Measurements from ENCODE around the gene PROB1. TPM values are rescaled to one million over a fixed set of nuclear protein-coding genes. Genes with fewer than 3 reads are reported as not detected.
"Not testable (repeated sequence)": the region's sequence is repeated elsewhere in the genome, so short reads cannot be mapped to it uniquely, and the experiment has no call there.

PROB1 gene
- total and polyA plus RNA-seq, 2 of the 13 experiments (the other 11 are each of a cell fraction or from before 2014, with no cell fraction given): 0.69 to 1.1 TPM

DNA sequence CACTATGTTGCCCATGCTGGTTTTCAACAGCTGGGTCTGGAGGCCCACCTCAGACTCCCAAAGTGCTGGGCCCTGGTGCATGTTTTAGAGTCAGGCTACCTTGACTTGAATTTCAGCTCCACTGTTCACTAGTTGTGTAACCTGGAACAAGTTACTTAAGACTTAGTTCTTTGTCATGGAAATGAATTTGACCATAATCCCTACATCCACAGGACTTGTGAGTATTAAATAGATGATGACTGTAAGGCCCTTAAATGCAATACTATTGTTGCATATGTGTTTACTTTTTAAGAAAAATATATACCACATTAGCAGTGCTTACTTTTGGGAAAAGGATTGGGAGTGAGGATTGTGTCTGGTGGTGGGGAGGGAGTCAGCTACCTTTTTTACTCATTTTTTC, 36.8 kb downstream of the PROB1 start (continued):
- TF ChIP-seq RBFOX2 (IDR thresholded peaks at IDR 0.05; ENCODE audit: low read depth, low read length) (no peak), ETV5 (CRISPR knock-in tag; IDR thresholded peaks at IDR 0.05; ENCODE audit: borderline replicate concordance) (no peak), ZNF792 (CRISPR knock-in tag; IDR thresholded peaks at IDR 0.05) (no peak), PHB2 (IDR thresholded peaks at IDR 0.05; ENCODE audit: partially characterized antibody) (no peak), ZNF160 (CRISPR knock-in tag; IDR thresholded peaks at IDR 0.05) (no peak), CBX5 (CRISPR knock-in tag; IDR thresholded peaks at IDR 0.05; ENCODE audit: borderline replicate concordance) (no peak), NCOR1 (IDR thresholded peaks at IDR 0.05; ENCODE audit: borderline replicate concordance, low read length) (no peak), BHLHE40 (IDR thresholded peaks at IDR 0.05; ENCODE audit: low read length) (no peak)
- TF ChIP-seq, protein P1, sequence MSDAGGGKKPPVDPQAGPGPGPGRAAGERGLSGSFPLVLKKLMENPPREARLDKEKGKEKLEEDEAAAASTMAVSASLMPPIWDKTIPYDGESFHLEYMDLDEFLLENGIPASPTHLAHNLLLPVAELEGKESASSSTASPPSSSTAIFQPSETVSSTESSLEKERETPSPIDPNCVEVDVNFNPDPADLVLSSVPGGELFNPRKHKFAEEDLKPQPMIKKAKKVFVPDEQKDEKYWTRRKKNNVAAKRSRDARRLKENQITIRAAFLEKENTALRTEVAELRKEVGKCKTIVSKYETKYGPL (CRISPR knock-in tag; IDR thresholded peaks at IDR 0.05): no peak

DNA sequence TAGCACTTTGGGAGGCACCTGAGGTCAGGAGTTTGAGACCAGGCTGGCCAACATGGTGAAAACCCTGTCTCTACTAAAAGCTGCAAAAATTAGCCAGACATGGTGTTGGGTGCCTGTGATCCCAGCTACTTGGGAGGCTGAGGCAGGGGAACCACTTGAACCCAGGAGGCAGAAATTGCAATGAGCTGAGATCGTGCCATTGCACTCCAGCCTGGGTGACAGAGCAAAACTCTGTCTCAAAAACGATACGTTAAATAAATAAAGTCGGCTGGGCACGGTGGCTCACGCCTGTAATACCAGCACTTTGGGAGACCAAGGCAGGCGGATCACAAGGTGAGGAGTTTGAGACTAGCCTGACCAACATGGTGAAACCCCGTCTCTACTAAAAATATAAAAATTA, 39.0 kb downstream of the PROB1 start:
- H3K4me3 ChIP-seq (replicated peaks in 1 of 3; ENCODE audit: insufficient read depth in 1 of 3, low read depth in 2 of 3, low read length in 3 of 3); H3K9ac ChIP-seq (ENCODE audit: insufficient read depth, low read depth, low read length); H3K9me3 ChIP-seq (ENCODE audit: low read length); H2AFZ ChIP-seq (ENCODE audit: low read length); H3K4me2 ChIP-seq (ENCODE audit: low read depth, low read length); in situ Hi-C loops (cut with HindIII; ENCODE audit: extremely low pct_ligation_motif_present, low pct_unique_long_range_greater_than_20kb); H3K4me1 ChIP-seq (ENCODE audit: insufficient read depth, low read length); FAIRE-seq; CTCF ChIA-PET (ENCODE audit: low intra/inter-chr PET ratio, low total read pairs); BruUV-seq (replicated peaks); ATAC-seq; intact Hi-C loops (cut with micrococcal nuclease; ENCODE audit: unreplicated experiment); H3K27me3 ChIP-seq (ENCODE audit: control insufficient read depth in 1 of 2, insufficient read depth in 2 of 2, low read length in 2 of 2); DNase-seq (ENCODE audit: low spot score); H3K27ac ChIP-seq (ENCODE audit: extremely low read length, insufficient read depth, low read length): not testable (repeated sequence)
- Histone ChIP-seq H3K79me2 (ENCODE audit: insufficient read depth, low read length) (peaks cover 92% of the 10 kb centered on the region), H3K36me3 (replicated peaks in 1 of 2; ENCODE audit: control insufficient read depth in 1 of 2, insufficient read depth in 2 of 2, low read length in 2 of 2) (peaks cover 3 to 14% of the 10 kb centered on the region in 2 experiments), H4K20me1 (ENCODE audit: insufficient read depth, low read length) (peaks cover 73% of the 10 kb centered on the region)
- POLR2A ChIA-PET: interaction anchor here (0.7 kb wide), 1 partner anchor 14 kb away, joined by 3 read pairs; no protein-coding TSS in a partner anchor
- WGBS (ENCODE audit: low lambda C conversion rate): 94% methylated on average over 8 of the region's 8 CpGs
